Measurements from ENCODE around the gene ENTR1.

Gene ENTR1

DNA sequence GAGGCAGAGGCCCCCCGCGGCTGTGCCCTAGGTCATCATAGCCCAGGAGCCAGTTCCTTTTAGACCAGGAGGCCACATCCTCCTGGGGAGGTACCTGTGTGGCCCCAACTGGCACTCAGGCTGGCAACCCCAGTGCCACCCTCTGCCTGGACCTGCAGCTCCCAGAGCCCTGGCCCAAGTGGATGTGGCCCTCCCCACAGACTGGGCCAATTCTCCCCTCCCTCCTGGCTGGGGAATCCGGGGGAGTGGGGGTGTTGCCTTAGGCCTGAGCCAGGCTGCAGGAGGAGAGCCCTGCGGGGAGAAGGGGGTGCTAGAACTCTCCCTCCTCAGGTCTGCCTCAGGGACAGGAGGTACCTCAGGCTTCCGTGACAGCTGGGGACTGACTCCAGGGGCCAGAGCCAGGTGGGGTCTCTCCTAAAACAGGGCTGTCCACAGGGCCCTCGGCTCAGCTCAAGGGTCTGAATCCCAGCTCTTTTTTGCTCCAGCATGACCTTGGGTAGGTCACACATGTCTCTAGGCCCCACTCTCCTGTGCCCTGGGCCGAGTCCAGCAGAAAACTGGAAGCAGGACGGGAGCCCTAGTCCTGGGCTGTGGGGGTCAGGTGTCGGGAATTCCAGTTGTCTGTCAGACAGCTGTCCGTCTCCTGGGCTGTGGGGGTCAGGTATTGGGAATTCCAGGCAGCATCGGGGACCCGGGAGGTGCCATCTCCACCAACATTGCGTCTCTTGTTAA is 56.5 kb downstream of the ENTR1 start:
- peak overlapping the region in 2 of 21 experiments; percentile 20 to 26 for H3K27ac ChIP-seq
- H3K4me3 ChIP-seq: no peak overlapping the region

DNA sequence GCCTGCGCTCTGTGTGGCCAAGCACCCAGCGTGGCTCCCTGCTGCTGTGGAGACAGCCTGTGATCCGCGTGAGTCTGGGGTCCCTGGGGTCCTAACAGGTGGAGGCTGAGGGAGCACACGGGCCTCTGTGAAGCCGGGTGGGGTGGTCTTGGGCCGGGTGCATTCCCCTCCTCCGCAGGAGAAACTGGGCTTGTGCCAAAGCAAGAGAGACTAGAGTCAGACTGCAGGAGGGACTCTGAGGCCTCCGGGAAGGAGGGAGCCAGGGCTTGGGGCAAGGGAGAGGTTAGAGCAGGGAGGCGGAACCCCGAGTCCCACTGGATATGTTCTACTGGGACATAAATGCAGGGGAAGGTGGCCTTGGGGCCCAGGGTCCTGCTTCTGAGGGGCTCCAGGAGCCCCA is 57.3 kb downstream of the ENTR1 start:
- Histone ChIP-seq H3K4me3 (no peak overlapping the region), H3K27ac (no peak overlapping the region)

DNA sequence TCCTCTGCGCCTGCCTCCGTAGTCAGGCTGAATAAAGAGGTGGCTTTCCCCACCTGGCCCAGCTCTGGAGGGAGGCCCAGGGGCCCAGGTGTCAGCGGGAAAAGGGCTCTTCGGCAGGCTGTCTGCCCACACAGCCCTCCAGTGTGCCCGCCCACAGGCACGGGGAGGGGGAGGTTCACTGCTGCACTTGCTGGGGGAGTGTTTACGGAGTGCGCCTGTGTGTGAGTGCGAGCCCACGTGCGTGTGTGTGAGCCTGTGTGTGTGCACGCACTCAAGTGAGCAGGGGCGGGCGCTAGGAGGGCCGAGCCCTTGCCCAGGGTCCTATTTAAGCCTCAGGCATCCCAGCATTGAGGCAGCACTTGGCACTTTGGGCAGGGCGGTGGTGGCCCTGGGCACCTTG is 57.7 kb downstream of the ENTR1 start:
- Histone ChIP-seq H3K27ac (no peak overlapping the region), H3K4me3 (no peak overlapping the region)

All from skin epidermis (tissue), 12 donors.